GM12878 (cell line): Measurements from ENCODE around the gene SGPP2. TPM values are rescaled to one million over a fixed set of nuclear protein-coding genes. Genes with fewer than 3 reads are reported as not detected.

ENCODE experiments used
- ATF3 ChIP-seq: IDR thresholded peaks from 2 replicates; pipeline ENCODE4 v1.6.1; 2011; ENCODE audit warnings: low read depth, mild to moderate bottlenecking, low read length, moderate library complexity, borderline replicate concordance; ENCODE audit errors: extremely low read depth
- BHLHE40 ChIP-seq, 2 experiments: fragments of 450-650 bp in 1 of 2; IDR thresholded peaks; 2 replicates each; pipeline ENCODE4 v1.6.1; 2011 to 2017; ENCODE audit warnings: low read depth in 2 of 2, borderline replicate concordance in 1 of 2, improper control_type of control experiment in 1 of 2, low read length in 1 of 2, mild to moderate bottlenecking in 1 of 2
- CREB1 ChIP-seq: IDR thresholded peaks from 2 replicates; pipeline ENCODE4 v1.6.1; 2012; ENCODE audit warnings: low read depth, mild to moderate bottlenecking, inconsistent platforms
- CREM ChIP-seq: IDR thresholded peaks from 2 replicates; pipeline ENCODE4 v1.6.1; 2014; ENCODE audit warnings: antibody characterized with exemption, low read depth
- DPF2 ChIP-seq: fragments of 450-650 bp; IDR thresholded peaks from 2 replicates; pipeline ENCODE4 v1.6.1; 2017; ENCODE audit warnings: mild to moderate bottlenecking
- ESRRA ChIP-seq: IDR thresholded peaks from 2 replicates; pipeline ENCODE4 v1.6.1; 2012; ENCODE audit warnings: mild to moderate bottlenecking, low read length, improper control_type of control experiment
- JUND ChIP-seq: IDR thresholded peaks from 2 replicates; pipeline ENCODE4 v1.6.1; 2012; ENCODE audit warnings: low read depth, mild to moderate bottlenecking, low read length, improper control_type of control experiment, moderate library complexity
- MEF2B ChIP-seq: fragments of 450-650 bp; IDR thresholded peaks from 2 replicates; pipeline ENCODE4 v1.6.1; 2018; ENCODE audit warnings: mild to moderate bottlenecking, moderate library complexity; ENCODE audit not compliant: partially characterized antibody, poor library complexity, severe bottlenecking
- NKRF ChIP-seq: fragments of 450-650 bp; conservative IDR thresholded peaks from 2 replicates; pipeline ENCODE4 v1.6.1; 2017; ENCODE audit warnings: mild to moderate bottlenecking, moderate library complexity
- PAX5 ChIP-seq: IDR thresholded peaks from 2 replicates; pipeline ENCODE4 v1.6.1; 2011; ENCODE audit warnings: low read depth, low read length, borderline replicate concordance
- SKIL ChIP-seq: fragments of 450-650 bp; IDR thresholded peaks from 2 replicates; pipeline ENCODE4 v1.6.1; 2017; ENCODE audit warnings: mild to moderate bottlenecking, low read depth, inconsistent platforms; ENCODE audit not compliant: poor library complexity, severe bottlenecking
- TCF3 ChIP-seq: IDR thresholded peaks from 2 replicates; pipeline ENCODE4 v1.6.1; 2012; ENCODE audit warnings: low read depth, mild to moderate bottlenecking, low read length, borderline replicate concordance; ENCODE audit not compliant: insufficient read depth
- ZBTB11 ChIP-seq: fragments of 450-650 bp; formaldehyde crosslinking; IDR thresholded peaks from 2 replicates; pipeline ENCODE4 v1.5.0; 2022; ENCODE audit warnings: mild to moderate bottlenecking, missing genetic modification characterization
- ZNF217 ChIP-seq: fragments of 450-650 bp; IDR thresholded peaks from 2 replicates; pipeline ENCODE4 v1.6.1; 2017; ENCODE audit warnings: antibody characterized with exemption, mild to moderate bottlenecking
- ZNF24 ChIP-seq: fragments of 450-650 bp; IDR thresholded peaks from 2 replicates; pipeline ENCODE4 v1.6.1; 2017; ENCODE audit warnings: antibody characterized with exemption, mild to moderate bottlenecking
- ZNF687 ChIP-seq: fragments of 450-650 bp; IDR thresholded peaks from 2 replicates; pipeline ENCODE4 v1.6.1; 2017; ENCODE audit warnings: mild to moderate bottlenecking, moderate library complexity
- polyA plus RNA-seq, 11 experiments: library from polyadenylated mRNA; depleted of rRNA in 4 of 11; unstranded in 6 of 11; stranded (reverse) in 5 of 11; fragments of >200 nt; fragmentation: Nextera tagmentation in 4 of 11; fragmentation: Illumina TruSeq in 1 of 11; extraction: Ambion mirVana in 4 of 11; extraction: Trizol in 1 of 11; gene quantifications; 1 replicate in 1 of 11; 2 replicates in 10 of 11; pipeline versions ENCODE4 v1.2.1 to v1.2.3, GENCODE V29; 2011 to 2016; ENCODE audit warnings: inconsistent platforms in 2 of 11, missing spikeins in 2 of 11, low read depth in 1 of 11
- total RNA-seq, 4 experiments: library from RNA; depleted of rRNA in 3 of 4; stranded (reverse); fragments of >200 nt in 3 of 4; fragmentation: Illumina TruSeq in 1 of 4; extraction: Trizol in 1 of 4; gene quantifications; 2 replicates each; pipeline versions ENCODE4 v1.2.1 to v1.2.3, GENCODE V29; 2013 to 2021

The SGPP2 gene
- total and polyA plus RNA-seq, 10 of the 15 experiments (the other 5 are each of a cell fraction or from before 2014, with no cell fraction given): 3.5 to 84.9 (median 13.1) TPM

GRCh38 chr2:222427646-222428301, 3.4 kb downstream of the SGPP2 start (continued):
- peak; percentile 48 for TF ChIP-seq ZNF687
- TF ChIP-seq BHLHE40 (IDR thresholded peaks at IDR 0.05; ENCODE audit: borderline replicate concordance in 1 of 2, low read depth in 2 of 2, low read length in 1 of 2): peak; percentile 31 to 45; a peak in 1 of 4 replicates
- peak; percentile 53; the same call in 1 of the 2 replicates for TF ChIP-seq DPF2
- no peak for TF ChIP-seq ZNF24
- TF ChIP-seq CREB1: no peak
- TF ChIP-seq TCF3: no peak
- TF ChIP-seq CREM: peak; percentile 27; the same call in 1 of the 2 replicates
- TF ChIP-seq ZNF217: 0 out of 2 replicates have a peak, but pooled peaks have one; percentile 52
- TF ChIP-seq SKIL: peak; percentile 64
- no peak for TF ChIP-seq ESRRA
- no peak for TF ChIP-seq JUND
- peak; percentile 20; the same call in 1 of the 2 replicates for TF ChIP-seq NKRF
- TF ChIP-seq ZBTB11 (CRISPR knock-in tag): no peak
- TF ChIP-seq MEF2B: peak; percentile 27
- TF ChIP-seq ATF3: no peak
- TF ChIP-seq PAX5: peak; percentile 38; the same call in 1 of the 2 replicates
- TF ChIP-seq, all 136 proteins: peak for 20
